ENCODE measurements around the gene CAMK1D. TPM values are rescaled to one million over a fixed set of nuclear protein-coding genes. Genes with fewer than 3 reads are reported as not detected.

Gene CAMK1D
- total RNA-seq, 2 donors from 2014 or later: 4.5 to 7.8 TPM

- no peak overlapping the region for H3K9ac ChIP-seq (ENCODE audit: extremely low read depth, low read length, poor library complexity, severe bottlenecking)
- H3K36me3 ChIP-seq (ENCODE audit: control insufficient read depth, insufficient read depth, low read length): no peaks in the 10 kb centered on the region
- no peak overlapping the region for H3K27ac Mint-ChIP-seq
- TF ChIP-seq, protein P1, sequence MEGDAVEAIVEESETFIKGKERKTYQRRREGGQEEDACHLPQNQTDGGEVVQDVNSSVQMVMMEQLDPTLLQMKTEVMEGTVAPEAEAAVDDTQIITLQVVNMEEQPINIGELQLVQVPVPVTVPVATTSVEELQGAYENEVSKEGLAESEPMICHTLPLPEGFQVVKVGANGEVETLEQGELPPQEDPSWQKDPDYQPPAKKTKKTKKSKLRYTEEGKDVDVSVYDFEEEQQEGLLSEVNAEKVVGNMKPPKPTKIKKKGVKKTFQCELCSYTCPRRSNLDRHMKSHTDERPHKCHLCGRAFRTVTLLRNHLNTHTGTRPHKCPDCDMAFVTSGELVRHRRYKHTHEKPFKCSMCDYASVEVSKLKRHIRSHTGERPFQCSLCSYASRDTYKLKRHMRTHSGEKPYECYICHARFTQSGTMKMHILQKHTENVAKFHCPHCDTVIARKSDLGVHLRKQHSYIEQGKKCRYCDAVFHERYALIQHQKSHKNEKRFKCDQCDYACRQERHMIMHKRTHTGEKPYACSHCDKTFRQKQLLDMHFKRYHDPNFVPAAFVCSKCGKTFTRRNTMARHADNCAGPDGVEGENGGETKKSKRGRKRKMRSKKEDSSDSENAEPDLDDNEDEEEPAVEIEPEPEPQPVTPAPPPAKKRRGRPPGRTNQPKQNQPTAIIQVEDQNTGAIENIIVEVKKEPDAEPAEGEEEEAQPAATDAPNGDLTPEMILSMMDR (conservative IDR thresholded peaks at IDR 0.05): no peak
- WGBS, 2 experiments (ENCODE audit: insufficient coverage in 1 of 2, insufficient read length in 1 of 2): 95 to 96% methylated on average over 18 of the region's 18 CpGs
- no peak for DNase-seq
- H3K9me3 ChIP-seq (ENCODE audit: control insufficient read depth, low read length): peaks cover 2% of the 10 kb centered on the region
- H3K36me3 Mint-ChIP-seq (ENCODE audit: low read depth): no peaks in the 10 kb centered on the region
- no peaks in the 10 kb centered on the region for H3K4me1 ChIP-seq (ENCODE audit: control insufficient read depth, insufficient read depth, low read length)
- peaks cover 11% of the 10 kb centered on the region for H3K4me1 Mint-ChIP-seq
- no peaks in the 10 kb centered on the region for H3K27me3 ChIP-seq (ENCODE audit: control insufficient read depth, insufficient read depth, low read length, poor library complexity, severe bottlenecking)
- no peaks in the 10 kb centered on the region for H3K27me3 Mint-ChIP-seq (ENCODE audit: insufficient read depth)
- no peak overlapping the region for H3K4me3 ChIP-seq (ENCODE audit: low read length)
- no peak overlapping the region for H3K4me3 Mint-ChIP-seq
- no peak overlapping the region for H3K27ac ChIP-seq (ENCODE audit: low read depth, low read length)
- H3K9me3 Mint-ChIP-seq: peaks cover 10% of the 10 kb centered on the region
Measured at GRCh38 chr10:12448729-12449391, 99.5 kb downstream of the CAMK1D start.

GRCh38 chr10:12455318-12455717, 106.0 kb downstream of the CAMK1D start:
- Mint-ChIP-seq H3K27ac (no peak overlapping the region), H3K9me3 (no peaks in the 10 kb centered on the region), H3K4me3 (no peak overlapping the region), H3K4me1 (no peaks in the 10 kb centered on the region), H3K27me3 (ENCODE audit: insufficient read depth) (peaks cover 14% of the 10 kb centered on the region), H3K36me3 (ENCODE audit: low read depth) (no peaks in the 10 kb centered on the region)
- H3K9ac ChIP-seq (ENCODE audit: extremely low read depth, low read length, poor library complexity, severe bottlenecking): no peak overlapping the region
- no peak overlapping the region for H3K27ac ChIP-seq (ENCODE audit: low read depth, low read length)
- H3K36me3 ChIP-seq (ENCODE audit: control insufficient read depth, insufficient read depth, low read length): no peaks in the 10 kb centered on the region
- WGBS, 2 experiments (ENCODE audit: insufficient coverage in 1 of 2, insufficient read length in 1 of 2): 95 to 96% methylated on average over 4 to 5 of the region's 5 CpGs
- no peaks in the 10 kb centered on the region for H3K9me3 ChIP-seq (ENCODE audit: control insufficient read depth, low read length)
- H3K27me3 ChIP-seq (ENCODE audit: control insufficient read depth, insufficient read depth, low read length, poor library complexity, severe bottlenecking): peaks cover 4% of the 10 kb centered on the region
- H3K4me3 ChIP-seq (ENCODE audit: low read length): no peak overlapping the region
- TF ChIP-seq, protein P1 (conservative IDR thresholded peaks at IDR 0.05): no peak
- no peaks in the 10 kb centered on the region for H3K4me1 ChIP-seq (ENCODE audit: control insufficient read depth, insufficient read depth, low read length)
- DNase-seq: no peak

DNA sequence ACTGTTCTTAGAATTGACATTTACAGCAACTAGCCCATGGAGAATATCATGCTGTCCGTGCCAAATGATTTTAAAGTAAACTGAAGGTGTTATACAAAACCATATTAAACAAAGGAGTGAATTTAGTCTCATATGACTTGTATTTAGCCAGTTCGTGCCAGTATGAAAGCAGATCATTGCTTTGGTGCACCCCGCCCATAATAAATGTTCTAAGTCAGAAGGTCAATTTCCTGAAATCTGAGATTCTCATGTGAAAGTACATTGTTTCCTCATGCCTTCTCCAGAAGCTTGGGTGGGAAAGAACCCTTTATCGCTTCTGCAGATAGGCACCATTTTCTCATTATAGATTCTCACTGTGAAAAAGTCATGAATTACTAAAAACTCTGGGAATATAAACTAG, 106.4 kb downstream of the CAMK1D start:
- H3K4me1 Mint-ChIP-seq: no peaks in the 10 kb centered on the region
- no peaks in the 10 kb centered on the region for H3K9me3 Mint-ChIP-seq
- H3K36me3 Mint-ChIP-seq (ENCODE audit: low read depth): no peaks in the 10 kb centered on the region
- H3K4me3 Mint-ChIP-seq: no peak overlapping the region
- TF ChIP-seq, protein P1 (conservative IDR thresholded peaks at IDR 0.05): no peak
- WGBS, 2 experiments (ENCODE audit: insufficient coverage in 1 of 2, insufficient read length in 1 of 2): 75 to 82% methylated on average over 2 to 4 of the region's 4 CpGs
- no peak for DNase-seq
- Histone ChIP-seq H3K9me3 (ENCODE audit: control insufficient read depth, low read length) (no peaks in the 10 kb centered on the region), H3K27me3 (ENCODE audit: control insufficient read depth, insufficient read depth, low read length, poor library complexity, severe bottlenecking) (peaks cover 5% of the 10 kb centered on the region), H3K9ac (ENCODE audit: extremely low read depth, low read length, poor library complexity, severe bottlenecking) (no peak overlapping the region), H3K27ac (ENCODE audit: low read depth, low read length) (no peak overlapping the region), H3K36me3 (ENCODE audit: control insufficient read depth, insufficient read depth, low read length) (no peaks in the 10 kb centered on the region), H3K4me3 (ENCODE audit: low read length) (no peak overlapping the region), H3K4me1 (ENCODE audit: control insufficient read depth, insufficient read depth, low read length) (no peaks in the 10 kb centered on the region)
- H3K27ac Mint-ChIP-seq: no peak overlapping the region
- peaks cover 18% of the 10 kb centered on the region for H3K27me3 Mint-ChIP-seq (ENCODE audit: insufficient read depth)

Data from endodermal cell (in vitro differentiated cells).